ENCODE results near the gene FAP.

Gene FAP

GRCh38 chr2:162174746-162175145 lies 68.5 kb downstream of the FAP start:
- Mint-ChIP-seq H3K4me3 (no peak overlapping the region), H3K27me3 (ENCODE audit: low read depth) (no peaks in the 10 kb centered on the region), H3K27ac (no peak overlapping the region), H3K4me1 (no peaks in the 10 kb centered on the region), H3K9me3 (no peaks in the 10 kb centered on the region), H3K36me3 (ENCODE audit: low read depth) (peaks cover 11% of the 10 kb centered on the region)
- TF ChIP-seq CTCF (IDR thresholded peaks at IDR 0.05; ENCODE audit: unreplicated experiment in 3 of 3): no peak

GRCh38 chr2:162172802-162173370 lies 70.4 kb downstream of the FAP start:
- Mint-ChIP-seq H3K4me3 (no peak overlapping the region), H3K27ac (no peak overlapping the region), H3K36me3 (ENCODE audit: low read depth) (peaks cover 7% of the 10 kb centered on the region), H3K27me3 (ENCODE audit: low read depth) (no peaks in the 10 kb centered on the region), H3K4me1 (no peaks in the 10 kb centered on the region), H3K9me3 (no peaks in the 10 kb centered on the region)
- no peak for TF ChIP-seq CTCF (IDR thresholded peaks at IDR 0.05; ENCODE audit: unreplicated experiment in 3 of 3)

GRCh38 chr2:162166745-162167144 lies 76.5 kb downstream of the FAP start:
- H3K36me3 Mint-ChIP-seq (ENCODE audit: low read depth): no peaks in the 10 kb centered on the region
- no peaks in the 10 kb centered on the region for H3K9me3 Mint-ChIP-seq
- H3K27ac Mint-ChIP-seq: no peak overlapping the region
- no peak overlapping the region for H3K4me3 Mint-ChIP-seq
- H3K4me1 Mint-ChIP-seq: no peaks in the 10 kb centered on the region
- H3K27me3 Mint-ChIP-seq (ENCODE audit: low read depth): no peaks in the 10 kb centered on the region
- TF ChIP-seq CTCF (IDR thresholded peaks at IDR 0.05; ENCODE audit: unreplicated experiment in 3 of 3): no peak

GRCh38 chr2:162166174-162166573 lies 77.1 kb downstream of the FAP start:
- H3K4me3 Mint-ChIP-seq: no peak overlapping the region
- H3K9me3 Mint-ChIP-seq: no peaks in the 10 kb centered on the region
- no peak overlapping the region for H3K27ac Mint-ChIP-seq
- no peaks in the 10 kb centered on the region for H3K36me3 Mint-ChIP-seq (ENCODE audit: low read depth)
- no peaks in the 10 kb centered on the region for H3K4me1 Mint-ChIP-seq
- TF ChIP-seq CTCF (IDR thresholded peaks at IDR 0.05; ENCODE audit: unreplicated experiment in 3 of 3): no peak
- H3K27me3 Mint-ChIP-seq (ENCODE audit: low read depth): no peaks in the 10 kb centered on the region

- H3K27ac Mint-ChIP-seq: no peak overlapping the region
- H3K36me3 Mint-ChIP-seq (ENCODE audit: low read depth): no peaks in the 10 kb centered on the region
- H3K27me3 Mint-ChIP-seq (ENCODE audit: low read depth): no peaks in the 10 kb centered on the region
- no peak overlapping the region for H3K4me3 Mint-ChIP-seq
- TF ChIP-seq CTCF (IDR thresholded peaks at IDR 0.05; ENCODE audit: unreplicated experiment in 3 of 3): no peak
- no peaks in the 10 kb centered on the region for H3K4me1 Mint-ChIP-seq
- no peaks in the 10 kb centered on the region for H3K9me3 Mint-ChIP-seq
These were observed 78.4 kb downstream of the FAP start for GRCh38 chr2:162164802-162165201.

- TF ChIP-seq CTCF (IDR thresholded peaks at IDR 0.05; ENCODE audit: unreplicated experiment in 3 of 3): no peak
- no peaks in the 10 kb centered on the region for H3K27me3 Mint-ChIP-seq (ENCODE audit: low read depth)
- no peak overlapping the region for H3K27ac Mint-ChIP-seq
- no peak overlapping the region for H3K4me3 Mint-ChIP-seq
- H3K36me3 Mint-ChIP-seq (ENCODE audit: low read depth): no peaks in the 10 kb centered on the region
- no peaks in the 10 kb centered on the region for H3K4me1 Mint-ChIP-seq
- H3K9me3 Mint-ChIP-seq: no peaks in the 10 kb centered on the region
These were observed 83.8 kb downstream of the FAP start for GRCh38 chr2:162159446-162159845.

Data from nephron (organoid).